Measurements from ENCODE around the gene TAF1C.
"Not testable (repeated sequence)": the region's sequence is repeated elsewhere in the genome, so short reads cannot be mapped to it uniquely, and the experiment has no call there.

Gene TAF1C, protein sequence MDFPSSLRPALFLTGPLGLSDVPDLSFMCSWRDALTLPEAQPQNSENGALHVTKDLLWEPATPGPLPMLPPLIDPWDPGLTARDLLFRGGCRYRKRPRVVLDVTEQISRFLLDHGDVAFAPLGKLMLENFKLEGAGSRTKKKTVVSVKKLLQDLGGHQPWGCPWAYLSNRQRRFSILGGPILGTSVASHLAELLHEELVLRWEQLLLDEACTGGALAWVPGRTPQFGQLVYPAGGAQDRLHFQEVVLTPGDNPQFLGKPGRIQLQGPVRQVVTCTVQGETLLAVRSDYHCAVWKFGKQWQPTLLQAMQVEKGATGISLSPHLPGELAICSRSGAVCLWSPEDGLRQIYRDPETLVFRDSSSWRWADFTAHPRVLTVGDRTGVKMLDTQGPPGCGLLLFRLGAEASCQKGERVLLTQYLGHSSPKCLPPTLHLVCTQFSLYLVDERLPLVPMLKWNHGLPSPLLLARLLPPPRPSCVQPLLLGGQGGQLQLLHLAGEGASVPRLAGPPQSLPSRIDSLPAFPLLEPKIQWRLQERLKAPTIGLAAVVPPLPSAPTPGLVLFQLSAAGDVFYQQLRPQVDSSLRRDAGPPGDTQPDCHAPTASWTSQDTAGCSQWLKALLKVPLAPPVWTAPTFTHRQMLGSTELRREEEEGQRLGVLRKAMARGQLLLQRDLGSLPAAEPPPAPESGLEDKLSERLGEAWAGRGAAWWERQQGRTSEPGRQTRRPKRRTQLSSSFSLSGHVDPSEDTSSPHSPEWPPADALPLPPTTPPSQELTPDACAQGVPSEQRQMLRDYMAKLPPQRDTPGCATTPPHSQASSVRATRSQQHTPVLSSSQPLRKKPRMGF

DNA sequence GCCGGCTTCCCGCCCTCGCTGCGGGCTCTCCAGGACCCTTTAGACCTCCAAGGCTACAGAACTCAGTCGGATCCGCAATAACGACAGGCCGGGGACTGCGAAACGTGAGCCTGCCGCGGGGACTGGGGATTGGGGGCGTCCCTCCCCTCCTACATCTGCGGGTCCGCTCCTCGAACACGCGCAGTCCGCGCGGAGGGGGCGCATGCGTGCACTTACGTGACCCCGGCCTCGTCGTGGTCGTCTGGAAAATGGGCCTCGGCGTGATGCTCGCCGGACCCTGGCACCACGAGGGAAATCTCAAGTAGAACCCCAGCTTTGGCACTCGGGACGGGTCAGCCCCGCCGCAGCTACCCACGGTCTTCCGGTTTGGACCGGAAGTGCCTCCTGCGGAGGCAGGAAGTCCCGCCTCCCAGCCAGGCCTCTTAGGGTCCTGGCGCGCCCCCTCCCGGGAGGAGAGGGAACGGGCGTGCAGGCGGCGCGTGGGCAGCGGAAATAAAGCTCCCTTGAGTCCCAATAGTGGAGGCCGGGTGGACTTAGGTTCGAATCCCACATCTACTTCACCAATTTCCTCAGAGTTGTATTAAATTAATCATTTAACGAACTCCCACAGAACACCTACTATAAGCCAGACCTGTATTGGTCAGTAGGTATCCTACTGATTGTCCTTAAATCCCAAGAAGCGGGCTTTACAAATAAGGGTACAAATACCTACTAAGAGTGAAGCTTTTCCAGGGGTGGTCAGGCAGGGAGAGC lies at the start of gene TAF1C:
TAF1C (minus strand) TSS at position 373 of the 753 bp plus-strand sequence. CDS start 2,069 bp downstream, outside the sequence.
- DNase-seq (ENCODE audit: low spot score) = peak; percentile 86

DNA sequence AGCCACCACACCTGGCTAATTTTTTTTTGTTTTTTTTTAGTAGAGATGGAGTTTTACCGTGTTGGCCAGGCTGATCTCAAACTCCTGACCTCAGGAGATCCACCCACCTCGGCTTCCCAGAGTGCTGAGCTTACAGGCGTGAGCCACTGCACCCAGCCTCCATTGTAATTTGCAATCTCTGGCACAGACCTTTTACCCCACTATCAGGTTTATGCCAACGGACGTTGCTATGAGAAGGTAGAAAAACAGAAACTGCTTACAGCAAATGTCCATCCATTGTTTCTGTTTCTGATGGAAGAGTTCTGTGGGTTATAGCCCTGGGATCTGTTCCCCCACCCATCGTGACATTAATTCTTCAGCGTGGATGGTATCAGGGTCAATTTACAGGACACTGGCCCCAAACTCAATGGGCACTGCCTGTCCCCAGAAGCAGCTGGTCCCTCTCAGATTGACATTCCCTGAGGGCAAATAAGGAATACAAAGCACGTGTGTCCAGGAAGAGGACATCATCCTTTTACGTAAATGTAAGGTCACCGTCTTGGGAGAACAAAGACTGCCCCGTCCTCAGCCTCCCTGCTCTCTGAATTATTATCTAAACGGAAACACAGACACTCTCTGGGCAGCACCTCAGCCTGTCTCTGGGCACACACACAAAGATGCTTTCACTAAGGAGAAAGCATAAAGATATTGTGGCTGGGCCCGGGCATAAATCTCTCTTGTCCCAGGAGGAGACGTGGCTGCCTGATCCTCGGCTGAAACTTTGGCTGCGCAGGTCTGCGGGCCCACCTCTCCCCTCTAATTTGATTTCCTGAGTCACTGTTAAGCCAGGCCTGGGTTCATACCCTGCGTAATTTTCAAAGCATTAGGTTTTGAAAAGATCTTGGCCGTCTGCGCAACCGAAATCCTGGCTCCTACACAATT lies 47.7 kb upstream of the TAF1C start:
- DNase-seq (ENCODE audit: low spot score) = no peak

DNA sequence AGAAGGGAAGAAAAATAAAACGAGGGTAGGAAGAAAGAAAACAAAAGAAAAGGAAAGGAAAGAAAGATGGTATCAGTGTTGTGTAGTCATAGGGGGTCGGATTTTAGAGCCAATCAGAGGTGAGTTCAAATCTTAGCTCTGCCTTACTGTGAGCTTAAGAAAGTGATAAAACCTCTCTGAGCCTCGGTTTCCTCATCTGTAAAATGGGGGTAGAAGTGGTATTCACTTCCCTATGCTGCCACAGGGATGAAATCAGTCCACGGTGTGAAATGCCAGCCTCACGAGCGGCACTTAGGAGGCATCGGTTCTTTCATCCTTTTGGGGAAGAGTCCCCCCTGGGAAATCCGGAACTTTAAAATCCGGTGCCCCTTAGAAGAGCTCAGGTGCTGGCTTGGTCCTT lies 46.9 kb upstream of the TAF1C start:
- DNase-seq (ENCODE audit: low spot score) = no peak

DNA sequence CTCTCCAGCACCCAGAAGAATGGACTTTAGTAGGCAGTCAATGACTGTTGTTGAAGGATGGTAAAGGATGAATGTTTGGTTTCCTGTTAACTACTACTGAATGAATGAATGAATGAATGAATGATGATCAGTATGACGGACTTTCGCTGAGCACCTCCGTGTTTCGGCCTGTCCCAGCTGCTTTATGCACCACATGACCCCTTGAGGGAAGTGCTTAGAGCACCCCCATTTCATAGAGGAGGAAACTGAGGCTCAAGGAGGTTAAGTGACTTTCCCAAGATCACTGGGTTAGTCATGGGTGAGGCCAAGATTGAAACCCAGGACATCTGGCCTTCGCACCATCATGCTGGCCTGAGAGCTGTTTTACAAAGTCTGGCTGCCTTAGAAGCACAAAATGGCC lies 46.1 kb upstream of the TAF1C start:
- no peak for DNase-seq (ENCODE audit: low spot score)

DNA sequence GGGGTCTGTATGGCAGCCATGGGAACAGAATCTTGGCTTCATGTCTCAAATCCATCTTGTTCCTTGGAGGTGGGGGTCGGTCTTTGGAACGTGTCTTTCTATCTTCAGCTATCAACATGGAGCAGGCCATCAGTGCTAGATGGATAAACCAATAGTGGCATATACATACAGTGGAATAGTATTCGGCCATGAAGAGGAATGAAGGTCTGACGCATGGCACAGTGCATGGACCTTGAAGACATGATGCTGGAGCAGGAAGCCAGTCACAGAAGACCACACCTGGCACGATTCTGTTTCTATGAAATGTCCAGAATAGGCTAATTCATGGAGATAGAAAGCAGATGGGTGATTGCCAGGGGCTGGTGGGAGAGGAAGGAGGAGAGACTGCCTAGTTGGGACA lies 45.2 kb upstream of the TAF1C start:
- DNase-seq (ENCODE audit: low spot score) = no peak

DNA sequence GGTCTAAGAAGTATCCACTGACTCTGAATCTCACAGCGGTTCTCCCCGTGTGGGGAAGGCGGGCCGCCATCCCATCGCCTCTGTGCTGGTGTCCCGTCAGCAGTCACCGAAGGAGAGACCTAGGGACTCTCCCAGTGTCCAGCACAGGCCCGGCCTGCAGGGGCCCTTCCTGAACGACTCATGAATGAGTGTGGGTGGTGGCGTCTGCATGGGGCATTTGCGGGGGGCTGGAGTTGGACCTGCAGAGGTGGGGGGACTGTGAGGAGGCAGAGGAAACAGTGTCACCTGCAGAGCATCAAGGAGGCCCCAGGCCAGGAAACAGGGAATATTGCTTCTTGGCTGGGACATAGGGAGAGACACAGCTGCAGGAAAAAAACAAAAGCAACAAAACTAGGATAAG lies 42.6 kb upstream of the TAF1C start:
- DNase-seq (ENCODE audit: low spot score) = no peak

DNA sequence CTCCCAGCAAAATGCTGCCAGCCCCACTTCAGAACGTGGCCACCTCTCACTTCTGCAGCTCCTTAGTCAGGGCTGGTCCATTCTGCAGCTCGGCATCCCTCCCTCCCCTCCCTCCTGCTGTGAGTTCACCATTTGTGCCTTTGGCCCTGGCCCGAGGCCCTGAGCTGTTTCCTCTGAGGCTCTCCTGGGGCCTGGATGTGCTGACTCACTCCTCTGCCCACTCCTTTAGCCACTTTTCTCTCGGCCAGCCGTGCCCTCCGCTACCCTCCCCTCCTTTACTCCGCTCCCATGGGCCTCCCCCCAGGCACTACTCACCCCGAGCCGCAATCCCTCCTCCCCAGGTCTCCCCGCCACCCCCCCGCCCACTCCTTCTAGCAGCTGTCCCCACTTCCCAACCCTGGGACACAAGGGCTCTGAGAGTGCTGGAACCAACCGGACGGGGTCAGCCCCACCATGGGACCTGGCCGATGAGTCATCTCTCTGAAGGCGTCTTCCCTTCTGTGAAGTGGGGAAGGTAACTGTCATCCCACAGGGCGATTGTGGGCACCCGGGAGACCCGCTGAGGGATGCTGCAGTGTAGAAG lies 41.5 kb upstream of the TAF1C start:
- DNase-seq (ENCODE audit: low spot score) = peak; percentile 74

DNA sequence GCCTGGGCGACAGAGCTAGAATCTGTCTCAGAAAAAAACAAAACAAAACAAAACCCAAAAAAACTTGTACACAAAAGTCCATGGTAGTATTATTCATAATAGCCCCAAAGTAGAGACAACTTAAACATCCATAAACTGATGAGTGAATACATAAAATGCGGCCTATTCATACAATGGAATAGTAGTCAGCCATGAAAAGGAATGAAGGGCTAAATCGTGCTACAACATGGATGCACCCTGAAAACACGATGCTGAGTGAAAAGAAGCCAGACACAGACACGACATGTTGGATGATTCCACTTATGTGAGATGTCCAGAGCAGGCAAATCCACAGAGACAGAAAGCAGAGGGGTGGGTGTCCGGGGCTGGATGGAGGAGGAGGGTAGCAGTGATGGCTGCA lies 40.7 kb upstream of the TAF1C start:
- no peak for DNase-seq (ENCODE audit: low spot score)

DNA sequence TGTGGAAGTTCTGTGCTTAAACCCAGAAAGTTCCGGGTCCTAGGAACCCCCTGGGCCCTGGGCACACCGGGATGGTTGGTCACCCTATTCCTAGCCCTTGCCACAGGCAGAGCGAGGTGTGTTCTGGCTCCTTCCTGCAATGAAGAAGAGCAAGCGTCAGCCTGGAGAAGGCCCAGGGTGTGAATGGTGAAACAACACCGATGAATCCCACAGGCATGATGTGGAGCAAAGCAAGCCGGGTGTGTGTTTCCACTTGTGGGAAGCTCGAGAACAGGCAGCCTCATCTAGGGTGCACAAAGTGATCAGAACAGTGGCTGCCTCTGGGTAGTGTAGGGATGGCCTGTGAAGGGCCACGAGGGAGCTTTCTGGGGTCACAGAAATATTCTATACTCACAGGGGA lies 39.2 kb upstream of the TAF1C start:
- no peak for DNase-seq (ENCODE audit: low spot score)

DNA sequence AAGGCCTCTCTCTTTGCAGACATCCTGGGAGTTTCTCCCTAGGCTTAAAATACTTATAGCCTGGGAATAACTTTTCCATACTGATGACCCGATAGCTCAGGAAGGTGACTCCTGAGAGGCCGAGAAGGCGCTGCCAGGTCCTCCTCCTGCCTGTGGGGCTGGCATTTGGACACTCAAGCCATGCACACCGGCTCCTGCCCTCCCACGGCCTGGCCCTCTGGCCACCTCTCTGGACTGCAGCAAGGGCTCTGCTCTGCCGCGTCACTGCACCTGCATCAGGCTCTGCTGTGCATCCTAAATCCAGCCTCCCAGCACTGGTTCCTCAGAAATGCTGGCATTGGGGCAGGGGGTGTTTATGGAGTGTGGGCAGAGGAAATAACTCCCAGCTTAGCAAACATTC lies 38.7 kb upstream of the TAF1C start:
- DNase-seq (ENCODE audit: low spot score) = no peak

DNA sequence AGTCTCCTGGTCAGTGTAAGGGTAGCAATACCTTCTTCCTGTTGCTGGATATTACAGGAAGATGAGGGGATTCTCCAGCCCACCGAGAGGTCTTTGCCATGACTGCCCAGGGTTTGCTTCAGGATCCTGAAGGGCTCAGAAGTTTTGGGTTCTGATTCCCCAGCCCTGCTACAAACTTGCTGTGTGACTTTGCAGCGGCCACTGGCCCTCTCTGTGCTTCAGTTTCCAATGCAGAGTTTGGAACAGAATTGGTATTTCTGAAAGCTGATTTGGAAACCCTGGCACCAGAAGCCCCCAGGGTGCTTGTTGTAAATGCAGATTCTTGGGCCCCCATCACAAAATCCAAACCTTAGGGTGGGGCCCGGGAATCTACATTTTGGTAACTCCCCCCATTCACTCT lies 38.3 kb upstream of the TAF1C start:
- no peak for DNase-seq (ENCODE audit: low spot score)

DNA sequence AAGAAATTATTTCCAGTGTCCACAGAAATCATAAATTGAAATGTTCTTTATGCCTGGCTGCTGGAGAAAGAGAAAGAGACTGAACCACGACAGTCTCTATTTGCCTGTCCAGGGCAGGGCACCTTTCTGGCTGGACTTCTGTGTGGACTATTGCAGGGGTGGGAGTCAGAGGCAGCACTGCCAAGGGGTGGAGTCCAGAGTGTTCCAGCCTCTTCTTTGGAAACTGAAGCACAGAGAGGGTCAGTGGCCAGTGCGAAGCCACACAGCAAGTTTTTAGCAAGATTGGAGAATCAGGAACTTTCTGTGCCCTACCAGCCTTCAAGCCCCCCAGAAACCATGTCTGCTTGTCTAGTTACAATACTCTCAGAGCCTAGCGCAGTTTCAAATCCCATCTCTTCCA lies 37.7 kb upstream of the TAF1C start:
- DNase-seq (ENCODE audit: low spot score) = no peak

DNA sequence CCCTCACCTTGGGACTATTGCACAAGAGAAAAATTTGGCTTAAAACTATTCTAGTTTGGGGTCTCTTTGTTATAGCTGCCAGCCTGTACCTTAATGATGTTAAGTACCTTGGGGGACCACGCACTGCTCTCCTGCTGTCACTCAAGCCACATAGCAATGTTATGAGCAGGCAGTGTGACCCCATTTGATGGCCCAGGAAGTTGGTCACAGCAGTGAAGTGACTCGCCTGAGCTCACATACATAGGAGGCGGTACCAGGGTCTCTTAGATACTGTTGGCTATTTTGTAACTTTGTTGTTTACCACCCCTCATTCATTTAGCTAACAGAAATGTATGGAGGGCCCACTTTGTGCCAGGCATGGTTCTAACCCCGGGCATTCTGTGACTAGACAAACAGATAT lies 36.6 kb upstream of the TAF1C start:
- peak; percentile 22 for DNase-seq (ENCODE audit: low spot score)

DNA sequence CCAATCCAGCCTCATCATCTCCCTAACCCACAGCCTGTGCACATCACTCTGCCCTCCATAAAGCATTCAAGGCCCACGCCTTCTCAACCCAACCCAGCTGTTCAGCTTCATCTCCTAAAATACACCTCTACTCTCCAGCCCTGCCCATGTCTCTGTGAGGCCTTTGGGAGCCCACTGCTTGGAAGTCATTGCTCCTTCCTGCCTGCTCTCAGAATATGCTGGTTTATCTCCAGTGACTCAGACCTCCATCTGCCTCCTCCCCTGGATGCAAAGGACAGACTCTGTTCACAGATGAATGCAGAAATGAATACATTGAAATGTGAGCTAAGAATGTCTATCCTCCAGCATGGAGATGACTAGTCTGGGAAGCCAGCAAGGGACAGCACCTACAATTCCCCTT lies 34.0 kb upstream of the TAF1C start:
- no peak for DNase-seq (ENCODE audit: low spot score)

DNA sequence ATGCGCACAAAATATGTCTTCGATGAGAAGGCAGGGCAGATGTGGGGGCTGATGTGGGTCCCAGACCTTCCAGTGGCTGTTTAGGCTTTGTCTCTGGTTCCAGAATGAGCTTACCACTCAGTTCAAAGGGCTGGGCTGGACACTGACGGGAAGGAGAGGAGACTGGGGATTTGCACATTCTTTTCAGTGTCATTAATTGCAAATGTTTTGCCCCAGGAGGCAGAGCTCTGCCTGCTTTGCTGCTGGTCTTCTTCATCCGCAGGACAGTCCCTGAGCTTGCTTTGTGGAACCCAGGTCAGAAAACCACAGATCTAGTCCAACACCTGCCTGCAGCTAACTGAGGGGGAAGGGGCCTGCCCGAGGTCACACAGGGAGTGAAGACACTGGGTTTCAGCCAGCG lies 32.1 kb upstream of the TAF1C start:
- no peak for DNase-seq (ENCODE audit: low spot score)

DNA sequence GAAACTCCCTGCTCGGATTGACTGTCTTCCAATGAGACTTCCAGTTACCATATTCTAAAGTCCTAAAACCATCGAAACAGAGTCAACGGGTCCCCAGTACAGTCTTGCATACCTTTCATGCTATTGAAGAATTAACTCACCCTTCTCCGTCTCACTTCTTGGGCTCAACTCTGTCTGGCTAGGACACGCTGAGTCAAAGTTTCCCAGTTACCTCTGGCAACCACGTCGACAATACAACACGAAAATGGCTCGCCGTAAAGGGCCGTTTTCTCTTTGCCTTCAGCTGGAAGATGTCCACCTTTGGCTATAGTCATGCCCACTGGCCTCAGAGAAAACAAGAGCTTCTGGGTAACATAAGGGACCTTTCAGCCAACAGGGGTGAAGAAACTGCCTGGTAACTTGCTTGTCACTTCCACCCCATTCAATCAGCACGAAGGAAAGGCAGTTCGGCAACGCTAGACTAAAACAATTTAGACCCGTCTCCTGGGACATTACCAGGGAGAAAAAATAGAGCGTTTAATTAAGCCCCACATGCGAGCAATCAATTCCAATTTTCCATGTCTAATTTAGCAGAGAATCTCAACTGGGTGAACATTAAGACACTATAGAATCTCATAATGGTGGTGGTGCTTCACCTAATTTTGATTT lies 31.4 kb upstream of the TAF1C start:
- no peak for DNase-seq (ENCODE audit: low spot score)

DNA sequence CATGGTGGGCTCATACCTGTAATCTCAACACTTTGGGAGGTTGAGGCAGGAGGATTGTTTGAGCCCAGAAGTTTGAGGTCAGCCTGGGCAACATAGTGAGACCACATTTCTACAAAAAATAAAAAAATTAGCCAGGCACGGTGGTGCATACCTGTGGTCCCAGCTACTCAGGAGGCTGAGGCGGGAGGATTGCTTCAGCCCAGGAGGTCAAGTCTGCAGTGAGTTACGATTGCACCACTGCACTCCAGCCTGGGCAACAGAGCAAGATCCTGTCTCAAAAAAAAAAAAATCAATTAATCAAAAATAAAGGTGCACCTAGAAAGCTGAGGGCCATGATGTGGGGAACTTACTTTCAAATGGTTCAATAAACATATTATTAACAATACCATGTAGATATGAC lies 29.3 kb upstream of the TAF1C start:
- DNase-seq (ENCODE audit: low spot score) = not testable (repeated sequence)

DNA sequence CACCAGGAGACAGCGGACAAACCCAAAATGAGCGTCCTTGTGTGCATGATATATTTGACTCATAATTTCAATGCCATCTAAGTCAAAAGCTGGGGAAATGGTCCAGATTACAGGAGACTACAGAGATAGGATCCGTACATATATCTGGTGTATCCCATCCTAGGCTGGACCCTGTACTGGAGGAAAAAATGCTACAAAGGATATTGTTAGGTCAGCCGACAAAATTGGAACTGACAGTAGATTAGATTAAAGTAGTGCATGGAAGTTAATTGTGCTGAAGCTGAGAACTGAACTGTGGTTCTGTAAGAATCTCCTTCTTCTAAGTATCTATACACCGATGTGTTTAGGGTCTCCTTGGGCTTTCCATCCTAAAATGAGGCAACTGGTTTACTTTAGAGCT lies 28.7 kb upstream of the TAF1C start:
- no peak for DNase-seq (ENCODE audit: low spot score)

DNA sequence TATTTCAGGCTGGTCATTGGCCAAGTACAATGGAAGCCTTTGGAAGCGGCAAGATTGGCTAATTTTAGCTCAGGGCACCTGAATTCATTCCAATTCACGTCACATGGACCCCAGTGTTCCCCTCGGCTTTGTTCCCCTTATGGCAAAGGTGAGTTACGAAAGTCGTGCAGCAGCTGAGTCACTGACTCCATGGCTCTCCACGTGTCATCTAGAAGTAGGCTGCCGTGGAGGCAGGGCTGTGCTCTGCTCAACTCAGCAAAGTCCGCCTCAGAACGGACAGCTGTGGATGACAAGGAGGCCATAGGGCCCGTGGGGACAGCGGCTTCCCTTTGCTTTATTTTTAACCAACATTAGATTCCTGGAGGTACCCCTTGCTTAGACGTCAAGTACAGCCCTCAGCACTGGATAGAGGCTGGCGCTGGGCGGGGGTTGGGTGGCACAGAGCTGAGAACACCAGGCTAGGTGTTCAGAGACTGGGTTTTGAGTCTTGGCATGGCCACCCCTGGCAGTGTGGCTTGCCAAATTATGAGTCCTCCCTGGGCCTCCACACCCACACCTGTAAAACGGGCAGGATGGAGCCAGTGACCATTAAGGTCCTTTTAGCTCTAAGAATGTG lies 27.7 kb upstream of the TAF1C start:
- DNase-seq (ENCODE audit: low spot score) = no peak

DNA sequence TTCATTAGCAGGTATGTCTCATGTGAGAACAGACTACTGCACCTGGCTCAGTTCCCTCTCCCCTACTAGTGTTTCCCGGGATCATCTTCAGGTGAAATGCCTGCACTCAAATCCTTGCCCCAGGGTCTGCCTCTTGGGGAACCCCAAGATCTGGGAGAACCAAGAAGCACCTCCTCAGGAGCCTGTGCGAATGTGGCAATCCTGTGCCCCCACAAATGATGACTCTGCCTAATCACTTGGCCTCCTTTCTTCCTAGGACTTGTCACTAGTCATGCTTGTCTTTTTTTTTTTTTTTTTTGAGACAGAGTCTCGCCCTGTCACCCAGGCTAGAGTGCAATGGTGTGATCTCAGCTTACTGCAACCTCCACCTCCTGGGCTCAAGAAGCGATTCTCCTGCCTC lies 25.8 kb upstream of the TAF1C start:
- DNase-seq (ENCODE audit: low spot score) = no peak
